SKM-1 treated with dmso at 0.1 percent for 144 hours (cell line): ENCODE results near the gene ATP5F1D.
"Not testable (repeated sequence)": the region's sequence is repeated elsewhere in the genome, so short reads cannot be mapped to it uniquely, and the experiment has no call there.

Experiments used
- DNase-seq: peaks from one replicate; lab custom pipeline; 2025; ENCODE audit not compliant: unreplicated experiment; lab: John Stamatoyannopoulos, UW

The ATP5F1D gene

DNA sequence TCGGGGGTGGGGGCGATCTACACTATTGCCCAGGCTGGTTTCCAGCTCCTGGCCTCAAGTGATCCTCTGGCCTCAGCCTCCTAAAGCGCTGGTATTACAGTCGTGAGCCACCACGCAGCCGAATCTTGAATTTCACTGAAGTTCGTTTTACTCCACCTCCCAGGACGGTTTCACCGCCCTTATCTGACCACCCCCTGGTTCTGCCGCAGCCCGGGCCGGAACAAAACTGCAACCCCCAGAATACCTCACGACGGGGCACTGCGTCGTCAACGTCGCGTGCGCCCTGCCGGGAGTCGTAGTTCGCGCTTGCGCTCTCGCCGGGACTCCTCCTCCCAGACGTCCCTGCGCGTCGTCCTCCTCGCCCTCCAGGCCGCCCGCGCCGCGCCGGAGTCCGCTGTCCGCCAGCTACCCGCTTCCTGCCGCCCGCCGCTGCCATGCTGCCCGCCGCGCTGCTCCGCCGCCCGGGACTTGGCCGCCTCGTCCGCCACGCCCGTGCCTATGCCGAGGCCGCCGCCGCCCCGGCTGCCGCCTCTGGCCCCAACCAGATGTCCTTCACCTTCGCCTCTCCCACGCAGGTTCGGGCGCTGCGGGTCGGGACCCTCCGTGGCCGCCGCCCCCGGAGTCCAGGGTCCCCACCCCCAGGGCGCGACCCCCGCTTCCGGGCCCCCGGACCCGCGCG, at the start of gene ATP5F1D:
ATP5F1D (plus strand) TSS at position 335 of the 679 bp plus-strand sequence; CDS start at position 435, 100 bp downstream.
- DNase-seq = peak; percentile 78

DNA sequence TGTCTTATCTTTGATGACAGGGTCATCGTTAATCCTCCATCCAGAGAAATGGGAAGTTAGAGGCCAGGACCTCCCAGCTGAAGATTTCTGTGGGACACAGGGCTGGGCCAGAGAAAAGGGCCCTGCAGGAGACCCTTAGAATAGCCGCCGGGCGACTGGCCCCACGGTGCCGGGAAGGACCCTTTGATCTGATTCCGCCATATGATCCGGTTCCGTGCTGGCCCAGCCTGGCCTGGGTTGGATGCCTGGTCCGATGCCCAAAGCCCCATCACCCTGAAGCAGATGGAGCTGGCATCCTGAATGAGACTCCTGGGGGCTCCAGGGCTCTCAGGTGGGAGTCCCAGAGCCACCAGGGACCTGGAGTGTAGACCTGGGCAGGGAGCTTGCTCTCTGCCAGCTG, 42.0 kb upstream of the ATP5F1D start:
- DNase-seq = no peak

GRCh38 chr19:1200614-1201013, 40.9 kb upstream of the ATP5F1D start:
- not testable (repeated sequence) for DNase-seq

DNA sequence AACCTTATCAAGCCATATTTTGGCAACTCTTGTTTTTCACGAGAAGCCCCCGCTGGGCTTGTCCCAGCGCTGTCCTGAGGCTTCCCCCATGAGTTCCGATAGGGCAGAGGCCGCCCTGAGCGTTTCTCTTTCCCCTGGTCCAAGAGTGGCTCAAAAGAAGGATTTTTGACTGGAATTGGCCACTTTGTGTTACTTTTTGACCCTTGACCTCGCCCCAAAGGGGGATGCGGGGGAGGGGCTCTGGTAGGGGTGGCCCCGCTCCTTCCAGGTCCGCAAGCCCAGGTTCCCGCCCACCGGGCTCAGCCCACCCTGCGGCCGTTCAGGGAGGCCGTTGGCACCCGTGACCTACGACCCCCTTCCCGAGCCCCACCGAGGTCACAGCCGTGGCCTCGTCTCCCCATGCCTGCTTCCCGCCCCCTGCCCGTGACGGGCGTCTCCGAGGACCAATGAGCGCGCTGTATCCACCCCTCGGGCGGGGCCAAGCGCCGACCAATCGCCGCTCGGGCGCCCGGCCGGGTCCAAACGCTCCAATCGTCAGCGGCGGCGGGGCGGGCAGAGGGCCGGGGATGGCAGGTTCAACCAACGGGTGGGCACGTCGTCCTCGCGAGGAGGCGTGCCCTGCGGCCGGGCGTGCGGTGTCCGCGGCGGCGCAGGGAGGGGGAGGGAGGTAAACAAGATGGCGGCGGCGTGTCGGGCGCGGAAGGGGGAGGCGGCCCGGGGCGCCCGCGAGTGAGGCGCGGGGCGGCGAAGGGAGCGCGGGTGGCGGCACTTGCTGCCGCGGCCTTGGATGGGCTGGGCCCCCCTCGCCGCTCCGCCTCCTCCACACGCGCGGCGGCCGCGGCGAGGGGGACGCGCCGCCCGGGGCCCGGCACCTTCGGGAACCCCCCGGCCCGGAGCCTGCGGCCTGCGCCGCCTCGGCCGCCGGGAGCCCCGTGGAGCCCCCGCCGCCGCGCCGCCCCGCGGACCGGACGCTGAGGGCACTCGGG, 36.1 kb upstream of the ATP5F1D start, which contains the start of gene STK11:
STK11 (plus strand) TSS at position 665 of the 986 bp plus-strand sequence. CDS start 1,136 bp downstream, outside the sequence.
- DNase-seq = peak; percentile 93

- DNase-seq = no peak
Measured at GRCh38 chr19:1206150-1206863, 35.2 kb upstream of the ATP5F1D start.

GRCh38 chr19:1206864-1207450, 34.6 kb upstream of the ATP5F1D start:
- peak; percentile 41 for DNase-seq

- DNase-seq = not testable (repeated sequence)
Measured at GRCh38 chr19:1208830-1209229, 32.7 kb upstream of the ATP5F1D start.

DNA sequence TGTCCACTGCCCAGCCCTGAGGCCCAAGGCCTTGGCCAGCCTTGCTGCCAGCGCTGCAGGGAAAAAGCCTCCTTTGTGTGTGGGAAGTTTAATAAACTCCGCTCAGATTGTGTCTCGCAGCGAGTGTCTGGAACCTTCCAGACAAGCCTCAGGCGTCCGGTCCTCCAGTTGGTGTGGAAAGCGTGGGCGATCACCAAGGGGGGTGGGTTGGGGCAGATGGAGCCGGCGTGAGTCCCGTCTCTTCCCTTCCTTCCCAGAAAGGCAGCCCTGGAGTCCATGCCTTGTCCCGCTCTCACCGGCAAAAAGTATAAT, 31.4 kb upstream of the ATP5F1D start:
- DNase-seq = no peak

- DNase-seq = no peak
Measured at GRCh38 chr19:1211494-1212234, 29.9 kb upstream of the ATP5F1D start.

- no peak for DNase-seq
Measured at GRCh38 chr19:1213391-1214286, 27.9 kb upstream of the ATP5F1D start.

- DNase-seq = no peak
Measured at GRCh38 chr19:1214299-1214861, 27.2 kb upstream of the ATP5F1D start.

- no peak for DNase-seq
Measured at GRCh38 chr19:1214862-1215731, 26.5 kb upstream of the ATP5F1D start.

GRCh38 chr19:1216756-1217155, 24.8 kb upstream of the ATP5F1D start:
- DNase-seq = no peak

GRCh38 chr19:1217366-1217765, 24.2 kb upstream of the ATP5F1D start:
- DNase-seq = no peak

DNA sequence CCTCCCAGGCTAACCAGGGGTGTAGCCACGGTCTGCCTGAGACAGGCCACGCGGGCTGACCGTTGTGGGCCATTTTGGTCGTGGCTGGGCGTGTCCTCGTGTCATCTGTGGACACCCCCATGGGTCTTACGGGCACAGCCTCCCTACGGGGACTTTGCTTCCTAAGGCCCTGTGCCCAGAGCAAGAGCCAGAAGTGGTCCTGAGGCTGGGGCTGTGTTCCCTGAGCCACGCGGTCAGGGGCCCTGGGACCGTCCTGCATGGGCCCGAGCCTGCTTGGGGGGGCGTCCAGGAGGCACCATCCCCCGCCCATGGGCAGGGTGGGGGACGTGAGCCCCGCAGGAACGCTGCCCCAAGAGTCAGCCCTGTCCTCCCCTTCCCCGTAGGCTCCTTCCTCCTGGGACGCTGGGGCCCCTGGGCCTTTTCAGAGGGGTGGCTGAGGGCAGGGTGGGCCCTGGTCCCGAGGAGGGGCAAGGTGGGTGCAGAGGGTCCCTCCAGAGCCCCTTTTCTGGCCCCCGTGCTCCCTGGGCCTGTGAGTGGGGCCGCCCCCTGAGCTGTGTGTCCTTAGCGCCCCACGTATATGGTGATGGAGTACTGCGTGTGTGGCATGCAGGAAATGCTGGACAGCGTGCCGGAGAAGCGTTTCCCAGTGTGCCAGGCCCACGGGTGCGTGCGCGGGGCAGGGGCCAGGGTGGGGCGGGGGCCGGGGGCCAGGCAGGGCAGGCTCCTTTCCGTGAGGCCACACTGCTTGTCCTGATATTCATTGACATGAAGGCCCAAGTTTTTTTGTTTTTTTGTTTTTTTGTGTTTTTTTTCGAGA, 22.6 kb upstream of the ATP5F1D start:
- DNase-seq = no peak

DNA sequence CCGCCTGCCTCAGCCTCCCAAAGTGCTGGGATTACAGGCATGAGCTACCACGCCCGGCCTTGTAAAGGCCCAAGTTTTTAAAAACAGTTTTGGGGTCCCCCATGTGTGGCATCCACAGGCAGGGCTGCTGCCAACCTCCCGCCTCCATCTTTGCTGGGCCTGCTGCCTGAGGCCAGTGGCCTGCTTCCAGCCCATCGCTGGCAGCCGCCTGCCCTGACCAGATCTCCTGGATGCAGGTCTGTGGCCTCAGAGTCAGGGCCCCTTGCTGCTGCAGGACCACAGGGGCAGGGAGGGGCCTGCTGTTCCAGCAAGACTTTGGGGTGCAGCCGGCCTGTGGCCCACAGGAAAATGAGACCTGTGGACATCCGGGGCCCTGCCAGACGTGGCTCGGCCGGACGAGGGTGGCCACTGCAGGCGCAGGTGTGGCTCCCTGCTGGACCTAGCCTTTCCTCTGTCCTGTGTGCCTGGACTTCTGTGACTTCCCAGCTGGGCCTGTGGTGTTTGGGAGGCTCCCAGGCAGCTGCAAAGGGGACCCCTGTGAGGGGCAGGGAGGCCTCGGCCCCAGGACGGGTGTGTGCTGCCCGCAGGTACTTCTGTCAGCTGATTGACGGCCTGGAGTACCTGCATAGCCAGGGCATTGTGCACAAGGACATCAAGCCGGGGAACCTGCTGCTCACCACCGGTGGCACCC, 21.6 kb upstream of the ATP5F1D start:
- DNase-seq = no peak
